GM19467 (cell line): Measurements from ENCODE around the gene POU6F2.
"Not testable (repeated sequence)": the region's sequence is repeated elsewhere in the genome, so short reads cannot be mapped to it uniquely, and the experiment has no call there.

Experiments used
- ATAC-seq: cut with Tn5 transposase; IDR thresholded peaks from one replicate; pipeline ENCODE4 v1.9.1; 2021; ENCODE audit warnings: mild to moderate bottlenecking, moderate library complexity; ENCODE audit not compliant: unreplicated experiment

Gene POU6F2

GRCh38 chr7:39181398-39181797, 203.7 kb downstream of the POU6F2 start:
- ATAC-seq = no peak

GRCh38 chr7:39183796-39184195, 206.1 kb downstream of the POU6F2 start:
- no peak for ATAC-seq

GRCh38 chr7:39184391-39184790, 206.7 kb downstream of the POU6F2 start:
- no peak for ATAC-seq

- ATAC-seq = no peak
These were observed 208.4 kb downstream of the POU6F2 start for GRCh38 chr7:39186131-39186530.

- no peak for ATAC-seq
These were observed 209.0 kb downstream of the POU6F2 start for GRCh38 chr7:39186671-39187070.

- no peak for ATAC-seq
These were observed 209.4 kb downstream of the POU6F2 start for GRCh38 chr7:39187130-39187529.

GRCh38 chr7:39192476-39192875, 214.8 kb downstream of the POU6F2 start:
- ATAC-seq = no peak

GRCh38 chr7:39194388-39194787, 216.7 kb downstream of the POU6F2 start:
- ATAC-seq = not testable (repeated sequence)

GRCh38 chr7:39195967-39196366, 218.3 kb downstream of the POU6F2 start:
- ATAC-seq = no peak

- ATAC-seq = no peak
These were observed 220.1 kb downstream of the POU6F2 start for GRCh38 chr7:39197831-39198230.

- no peak for ATAC-seq
These were observed 220.8 kb downstream of the POU6F2 start for GRCh38 chr7:39198556-39198955.

GRCh38 chr7:39199006-39199405, 221.3 kb downstream of the POU6F2 start:
- no peak for ATAC-seq

GRCh38 chr7:39199951-39200350, 222.2 kb downstream of the POU6F2 start:
- ATAC-seq = no peak

- no peak for ATAC-seq
These were observed 224.3 kb downstream of the POU6F2 start for GRCh38 chr7:39202041-39202440.

- no peak for ATAC-seq
These were observed 232.7 kb downstream of the POU6F2 start for GRCh38 chr7:39210362-39210761.

GRCh38 chr7:39211581-39211980, 233.9 kb downstream of the POU6F2 start:
- no peak for ATAC-seq

GRCh38 chr7:39212876-39213275, 235.2 kb downstream of the POU6F2 start:
- ATAC-seq = no peak

GRCh38 chr7:39217783-39218182, 240.1 kb downstream of the POU6F2 start:
- ATAC-seq = no peak

GRCh38 chr7:39219869-39220268, 242.2 kb downstream of the POU6F2 start:
- ATAC-seq = no peak

- no peak for ATAC-seq
These were observed 244.2 kb downstream of the POU6F2 start for GRCh38 chr7:39221901-39222300.

- no peak for ATAC-seq
These were observed 251.2 kb downstream of the POU6F2 start for GRCh38 chr7:39228946-39229345.

- no peak for ATAC-seq
These were observed 256.3 kb downstream of the POU6F2 start for GRCh38 chr7:39233851-39234529.

- ATAC-seq = no peak
These were observed 260.6 kb downstream of the POU6F2 start for GRCh38 chr7:39238234-39238869.
